Choroid plexus epithelial cell (primary cell): ENCODE results near the gene CREB3.

Experiments
- DNase-seq: peaks from one replicate; pipeline ENCODE4 v3.0.0-alpha.2; 2010; ENCODE audit warnings: low read depth
- H3K4me3 ChIP-seq: 2 replicates; pipeline ENCODE4 v1.5.1; 2011; ENCODE audit warnings: low read depth, mild to moderate bottlenecking, control low read depth, low read length, moderate library complexity
- TF ChIP-seq, protein P1 (sequence below): conservative IDR thresholded peaks from 2 replicates; pipeline ENCODE4 v1.5.1; 2011; ENCODE audit warnings: low read depth, mild to moderate bottlenecking, control low read depth, inconsistent platforms, low read length, moderate library complexity

Gene CREB3

DNA sequence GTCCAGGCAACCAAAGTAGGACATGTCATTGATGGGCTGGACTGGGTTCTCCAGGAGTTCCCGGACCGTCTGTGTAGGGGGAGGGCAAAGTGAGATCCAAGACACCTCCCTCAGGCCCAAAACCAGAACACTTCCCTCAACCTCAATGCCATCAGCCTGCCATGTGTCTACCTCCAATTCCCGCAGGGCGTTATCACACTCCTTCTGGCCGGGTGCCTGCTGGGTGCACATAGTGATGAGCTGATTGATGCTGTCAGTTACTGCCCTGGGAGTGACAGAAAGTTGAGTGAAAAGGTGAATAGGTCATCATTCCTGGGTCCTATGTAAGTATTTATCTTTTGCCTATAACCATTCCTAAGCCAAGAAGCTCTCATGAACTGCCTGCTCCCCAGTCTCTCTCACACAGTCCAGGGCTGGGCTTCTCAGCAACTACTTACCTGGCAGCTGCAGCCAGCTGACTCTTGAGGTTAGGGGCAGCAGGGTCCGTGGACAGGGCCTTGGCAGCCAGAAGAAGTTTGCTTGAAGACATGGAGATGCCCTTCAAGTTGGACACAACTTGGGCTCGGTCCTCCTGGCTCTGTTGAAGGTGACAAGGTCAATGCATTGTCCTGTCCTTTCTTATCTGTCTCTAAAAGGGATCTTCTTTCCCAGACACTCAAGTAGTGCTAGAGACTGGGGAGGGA, 21.5 kb upstream of the CREB3 start:
- H3K4me3 ChIP-seq, result no peak overlapping the region
- TF ChIP-seq, protein P1, sequence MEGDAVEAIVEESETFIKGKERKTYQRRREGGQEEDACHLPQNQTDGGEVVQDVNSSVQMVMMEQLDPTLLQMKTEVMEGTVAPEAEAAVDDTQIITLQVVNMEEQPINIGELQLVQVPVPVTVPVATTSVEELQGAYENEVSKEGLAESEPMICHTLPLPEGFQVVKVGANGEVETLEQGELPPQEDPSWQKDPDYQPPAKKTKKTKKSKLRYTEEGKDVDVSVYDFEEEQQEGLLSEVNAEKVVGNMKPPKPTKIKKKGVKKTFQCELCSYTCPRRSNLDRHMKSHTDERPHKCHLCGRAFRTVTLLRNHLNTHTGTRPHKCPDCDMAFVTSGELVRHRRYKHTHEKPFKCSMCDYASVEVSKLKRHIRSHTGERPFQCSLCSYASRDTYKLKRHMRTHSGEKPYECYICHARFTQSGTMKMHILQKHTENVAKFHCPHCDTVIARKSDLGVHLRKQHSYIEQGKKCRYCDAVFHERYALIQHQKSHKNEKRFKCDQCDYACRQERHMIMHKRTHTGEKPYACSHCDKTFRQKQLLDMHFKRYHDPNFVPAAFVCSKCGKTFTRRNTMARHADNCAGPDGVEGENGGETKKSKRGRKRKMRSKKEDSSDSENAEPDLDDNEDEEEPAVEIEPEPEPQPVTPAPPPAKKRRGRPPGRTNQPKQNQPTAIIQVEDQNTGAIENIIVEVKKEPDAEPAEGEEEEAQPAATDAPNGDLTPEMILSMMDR, result no peak

GRCh38 chr9:35711501-35712428, 20.7 kb upstream of the CREB3 start:
- DNase-seq, result no peak
- H3K4me3 ChIP-seq, result no peak overlapping the region
- TF ChIP-seq, protein P1, result no peak

More for the DNA sequence above, 21.5 kb upstream of the CREB3 start:
- DNase-seq, result no peak

DNA sequence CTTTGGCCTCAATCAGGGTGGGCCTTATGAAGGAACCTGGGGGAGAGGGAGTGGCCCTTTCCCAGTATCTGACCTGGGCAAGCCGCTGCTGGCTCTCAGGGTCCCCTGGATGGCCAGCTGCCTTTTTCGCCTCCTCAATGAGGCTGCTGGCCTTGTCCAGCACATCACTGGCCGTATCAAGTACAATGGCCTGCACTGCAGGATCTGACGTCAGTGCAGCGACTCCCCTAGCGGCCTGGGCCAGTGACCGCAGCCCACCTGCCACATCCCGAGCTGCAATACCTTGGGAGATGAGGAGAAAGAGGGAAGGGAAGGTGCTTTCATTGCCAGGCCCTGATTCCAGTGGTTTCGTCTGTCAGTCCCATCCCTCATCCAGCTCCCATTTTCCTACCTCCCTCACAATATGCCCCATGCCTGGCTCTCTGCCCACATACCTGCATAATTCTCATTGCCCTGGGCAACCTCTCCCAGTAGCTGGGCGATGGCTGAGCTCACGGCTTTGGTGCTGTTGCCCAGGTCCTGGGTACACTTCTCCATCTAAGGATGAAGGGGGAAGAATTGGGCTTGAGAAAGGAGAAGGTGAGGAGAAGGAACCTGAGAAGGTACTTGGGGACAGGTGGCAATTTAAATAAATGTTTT, 19.6 kb upstream of the CREB3 start:
- H3K4me3 ChIP-seq, result no peak overlapping the region
- TF ChIP-seq, protein P1, result no peak
- DNase-seq, result no peak

DNA sequence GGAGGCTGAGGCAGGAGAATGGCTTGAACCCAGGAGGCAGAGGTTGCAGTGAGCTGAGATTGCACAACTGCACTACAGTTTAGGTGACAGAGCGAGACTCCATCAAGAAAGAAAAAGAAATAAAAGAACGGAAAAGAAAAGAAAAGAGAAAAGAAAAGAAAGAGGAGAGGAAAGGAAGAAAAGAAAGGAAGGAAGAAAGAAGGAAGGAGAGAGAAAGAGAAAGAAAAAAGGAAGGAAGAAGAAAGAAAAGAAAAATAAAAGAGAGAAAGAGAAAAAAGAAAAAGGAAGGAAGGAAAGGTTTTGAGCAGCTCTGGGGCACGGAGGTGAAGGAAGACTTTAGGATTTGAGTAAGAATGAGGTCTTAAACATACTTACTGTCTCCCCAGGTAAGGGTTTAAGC, 18.9 kb upstream of the CREB3 start:
- no peak for DNase-seq
- TF ChIP-seq, protein P1, result no peak
- no peak overlapping the region for H3K4me3 ChIP-seq

DNA sequence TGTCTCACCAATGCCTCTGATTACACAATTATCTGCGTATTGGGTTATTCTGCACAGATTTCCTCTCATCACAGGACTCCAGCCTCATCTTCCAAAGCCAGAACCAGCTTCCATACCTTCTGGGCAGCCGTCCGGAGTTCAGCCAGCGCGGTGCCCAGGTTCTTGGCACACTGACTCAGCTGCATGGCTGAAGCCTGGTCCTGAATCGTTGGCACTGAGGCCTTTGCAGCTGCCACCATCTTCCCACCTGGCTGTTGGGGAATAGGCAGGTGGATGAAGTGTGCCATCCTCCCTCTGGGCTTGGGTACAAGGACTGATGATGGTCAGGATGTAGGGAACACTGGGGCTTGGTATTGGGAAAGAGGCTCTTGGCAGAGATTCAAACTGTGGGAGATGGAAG, 18.3 kb upstream of the CREB3 start:
- DNase-seq, result no peak
- TF ChIP-seq, protein P1, result no peak
- no peak overlapping the region for H3K4me3 ChIP-seq

DNA sequence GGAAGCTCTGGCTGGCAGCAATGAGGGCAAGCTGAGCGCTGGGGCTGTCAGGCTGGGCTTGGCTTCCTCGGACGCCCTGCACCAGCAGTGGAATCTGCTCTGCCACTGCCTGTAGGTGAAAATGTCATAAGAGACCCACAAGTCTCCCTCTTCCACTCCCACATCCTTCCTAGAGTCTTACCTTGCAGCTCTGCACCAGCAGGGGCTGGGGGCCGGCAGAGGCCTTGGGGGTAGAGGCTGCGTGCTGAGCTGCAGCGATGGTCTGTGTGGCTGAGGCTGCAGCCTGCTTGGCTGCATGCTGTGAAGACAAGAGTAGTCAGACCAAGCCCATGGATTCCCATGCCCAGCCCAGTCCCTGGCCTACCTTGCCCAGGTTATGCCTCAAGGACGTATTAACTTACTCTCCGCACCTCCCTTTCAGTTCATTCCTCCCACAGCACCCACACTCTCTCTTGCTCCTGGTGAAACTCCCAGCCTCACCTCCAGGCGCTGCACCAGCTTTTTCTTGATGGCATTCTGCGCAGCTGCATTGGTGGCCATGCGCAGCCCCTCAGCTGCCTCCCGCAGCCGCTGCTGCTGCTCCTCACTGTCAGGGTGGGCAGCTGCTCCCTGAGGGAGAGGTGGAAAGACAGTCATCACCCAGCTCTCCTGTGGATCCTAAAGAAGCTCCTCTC, 17.8 kb upstream of the CREB3 start:
- no peak overlapping the region for H3K4me3 ChIP-seq
- TF ChIP-seq, protein P1, result no peak
- no peak for DNase-seq
